Progenitor cell of endocrine pancreas (in vitro differentiated cells): Measurements from ENCODE around the gene DPPA2. TPM values are rescaled to one million over a fixed set of nuclear protein-coding genes. Genes with fewer than 3 reads are reported as not detected.

Experiments
- DNase-seq: peaks from one replicate; pipeline ENCODE4 v3.0.0; 2021; ENCODE audit warnings: low spot score; ENCODE audit not compliant: unreplicated experiment
- H3K27ac Mint-ChIP-seq: 2 replicates; pipeline ENCODE4 v1.8.0; 2021; ENCODE audit warnings: mild to moderate bottlenecking, moderate library complexity, mixed read lengths
- H3K27me3 Mint-ChIP-seq: 2 replicates; pipeline ENCODE4 v1.8.0; 2021; ENCODE audit warnings: mixed read lengths
- H3K36me3 Mint-ChIP-seq: 2 replicates; pipeline ENCODE4 v1.8.0; 2022; ENCODE audit warnings: mixed read lengths; ENCODE audit not compliant: insufficient read depth
- H3K4me1 Mint-ChIP-seq: 2 replicates; pipeline ENCODE4 v1.8.0; 2021; ENCODE audit warnings: low read depth, mixed read lengths
- H3K4me3 Mint-ChIP-seq: 2 replicates; pipeline ENCODE4 v1.8.0; 2021; ENCODE audit warnings: low read depth, mild to moderate bottlenecking, moderate library complexity, mixed read lengths
- H3K9me3 Mint-ChIP-seq: 2 replicates; pipeline ENCODE4 v1.8.0; 2021; ENCODE audit warnings: low read depth, mixed read lengths
- total RNA-seq: library from RNA; stranded (reverse); gene quantifications from 2 replicates; pipeline ENCODE4 v1.2.1, GENCODE V29; 2021
- TF ChIP-seq, protein P1 (sequence below): fragments of 200-600 bp; sonication (generic); IDR thresholded peaks from one replicate; pipeline ENCODE4 v1.5.0; 2021; ENCODE audit warnings: antibody characterized with exemption, mild to moderate bottlenecking; ENCODE audit not compliant: unreplicated experiment

DPPA2 gene
- total RNA-seq, 1 donor from 2014 or later = 0.69 TPM

DNA sequence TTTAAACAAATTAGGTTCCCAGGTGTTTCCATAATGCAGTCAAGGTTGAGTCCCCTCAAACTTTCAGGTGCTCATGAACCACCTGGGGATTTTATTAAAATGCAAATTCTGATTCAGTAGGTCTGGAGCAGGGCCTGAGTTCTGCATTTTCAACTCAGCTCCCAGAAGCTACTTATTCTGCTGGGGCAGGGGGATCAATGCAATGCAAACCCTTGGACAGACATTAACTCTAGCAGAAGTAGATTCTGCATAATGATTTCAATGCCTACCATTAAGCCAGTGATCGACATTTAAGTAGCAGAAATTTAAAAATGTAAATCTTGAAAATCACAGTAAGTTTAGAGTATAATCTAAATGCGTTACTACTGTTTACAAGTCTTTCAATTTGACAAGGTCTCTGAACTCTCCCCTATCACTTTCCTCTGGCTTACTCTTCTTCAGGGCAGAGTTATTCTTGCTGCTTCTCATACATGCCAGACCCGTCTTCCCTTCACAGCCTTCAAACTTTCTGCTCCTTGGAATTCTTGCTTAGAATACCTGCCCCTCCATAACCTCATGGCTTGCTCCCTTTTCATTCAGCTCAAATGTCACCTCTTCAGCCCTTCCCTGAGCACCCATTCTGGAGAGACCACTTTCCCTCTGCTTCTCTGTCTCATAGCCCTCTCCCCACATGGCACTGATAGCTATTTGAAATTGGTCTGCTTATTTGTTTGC, 40.3 kb upstream of the DPPA2 start:
- DNase-seq = no peak
- peaks cover 17% of the 10 kb centered on the region for H3K4me1 Mint-ChIP-seq
- no peaks in the 10 kb centered on the region for H3K9me3 Mint-ChIP-seq
- no peak overlapping the region for H3K27ac Mint-ChIP-seq
- H3K4me3 Mint-ChIP-seq = no peak overlapping the region
- TF ChIP-seq, protein P1, sequence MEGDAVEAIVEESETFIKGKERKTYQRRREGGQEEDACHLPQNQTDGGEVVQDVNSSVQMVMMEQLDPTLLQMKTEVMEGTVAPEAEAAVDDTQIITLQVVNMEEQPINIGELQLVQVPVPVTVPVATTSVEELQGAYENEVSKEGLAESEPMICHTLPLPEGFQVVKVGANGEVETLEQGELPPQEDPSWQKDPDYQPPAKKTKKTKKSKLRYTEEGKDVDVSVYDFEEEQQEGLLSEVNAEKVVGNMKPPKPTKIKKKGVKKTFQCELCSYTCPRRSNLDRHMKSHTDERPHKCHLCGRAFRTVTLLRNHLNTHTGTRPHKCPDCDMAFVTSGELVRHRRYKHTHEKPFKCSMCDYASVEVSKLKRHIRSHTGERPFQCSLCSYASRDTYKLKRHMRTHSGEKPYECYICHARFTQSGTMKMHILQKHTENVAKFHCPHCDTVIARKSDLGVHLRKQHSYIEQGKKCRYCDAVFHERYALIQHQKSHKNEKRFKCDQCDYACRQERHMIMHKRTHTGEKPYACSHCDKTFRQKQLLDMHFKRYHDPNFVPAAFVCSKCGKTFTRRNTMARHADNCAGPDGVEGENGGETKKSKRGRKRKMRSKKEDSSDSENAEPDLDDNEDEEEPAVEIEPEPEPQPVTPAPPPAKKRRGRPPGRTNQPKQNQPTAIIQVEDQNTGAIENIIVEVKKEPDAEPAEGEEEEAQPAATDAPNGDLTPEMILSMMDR = no peak
- peaks cover 8% of the 10 kb centered on the region for H3K27me3 Mint-ChIP-seq
- H3K36me3 Mint-ChIP-seq = no peaks in the 10 kb centered on the region

DNA sequence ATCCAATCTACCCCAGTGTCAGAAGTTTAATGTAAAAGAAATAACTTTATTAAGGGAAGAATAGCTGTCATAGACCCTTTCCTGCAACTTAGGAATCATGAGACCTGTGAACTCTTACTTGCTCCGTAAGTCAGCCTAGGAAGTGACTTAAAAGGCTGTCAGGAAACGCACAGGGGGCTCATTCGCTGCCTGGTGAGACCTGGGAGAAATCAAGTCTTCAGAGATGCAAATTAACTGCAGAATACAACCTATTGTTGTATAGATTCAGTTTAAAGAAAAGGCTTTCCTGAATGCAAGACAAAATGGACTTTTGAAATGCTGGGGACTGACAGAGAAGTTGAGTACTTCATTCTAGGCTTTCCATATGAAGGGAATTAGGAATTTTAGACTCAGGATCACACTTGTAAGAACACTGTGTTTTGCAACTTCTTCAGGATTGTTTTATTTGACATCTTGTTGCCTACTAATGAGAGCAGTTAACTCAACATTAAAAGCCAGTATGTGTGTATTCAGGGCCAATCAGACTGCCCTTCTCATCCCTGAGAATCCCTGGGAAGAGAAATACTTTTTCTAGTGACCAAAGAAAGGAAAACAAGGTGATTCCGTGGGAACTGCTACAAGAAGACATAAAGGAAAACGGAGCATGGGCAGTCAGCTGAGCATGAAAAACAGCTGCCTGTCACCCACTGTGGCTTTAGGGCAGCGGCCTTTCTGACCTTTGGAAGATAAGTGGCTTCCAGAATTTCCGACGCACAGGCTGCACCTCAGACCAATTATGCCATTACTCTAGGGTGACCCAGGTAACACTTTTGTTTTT, 39.5 kb upstream of the DPPA2 start:
- no peak overlapping the region for H3K27ac Mint-ChIP-seq
- no peaks in the 10 kb centered on the region for H3K9me3 Mint-ChIP-seq
- no peak for DNase-seq
- peaks cover 8% of the 10 kb centered on the region for H3K27me3 Mint-ChIP-seq
- H3K4me1 Mint-ChIP-seq = peaks cover 17% of the 10 kb centered on the region
- TF ChIP-seq, protein P1 = no peak
- no peaks in the 10 kb centered on the region for H3K36me3 Mint-ChIP-seq
- H3K4me3 Mint-ChIP-seq = no peak overlapping the region

DNA sequence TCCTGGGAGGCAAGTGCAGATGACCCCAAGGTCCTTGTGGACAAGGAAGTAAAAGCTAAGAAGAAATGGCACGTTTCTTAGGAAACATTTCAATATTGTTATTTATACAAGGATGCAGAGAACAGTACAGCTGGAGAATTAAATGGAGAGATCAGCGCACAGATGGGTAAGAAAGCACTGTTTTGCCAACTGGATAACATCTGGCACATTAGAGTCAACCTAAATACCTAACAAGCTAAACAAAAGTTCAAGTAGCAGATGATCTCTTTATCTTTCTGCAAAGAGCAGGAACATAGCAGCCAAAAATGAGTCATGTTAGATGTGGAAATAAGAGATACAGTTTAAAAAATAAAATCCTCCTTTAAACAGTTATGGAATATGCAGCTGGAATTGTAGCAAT, 36.7 kb upstream of the DPPA2 start:
- TF ChIP-seq, protein P1 = no peak
- H3K4me1 Mint-ChIP-seq = peaks cover 17% of the 10 kb centered on the region
- no peak for DNase-seq
- H3K27ac Mint-ChIP-seq = no peak overlapping the region
- peaks cover 8% of the 10 kb centered on the region for H3K27me3 Mint-ChIP-seq
- no peaks in the 10 kb centered on the region for H3K36me3 Mint-ChIP-seq
- H3K4me3 Mint-ChIP-seq = no peak overlapping the region
- H3K9me3 Mint-ChIP-seq = no peaks in the 10 kb centered on the region

DNA sequence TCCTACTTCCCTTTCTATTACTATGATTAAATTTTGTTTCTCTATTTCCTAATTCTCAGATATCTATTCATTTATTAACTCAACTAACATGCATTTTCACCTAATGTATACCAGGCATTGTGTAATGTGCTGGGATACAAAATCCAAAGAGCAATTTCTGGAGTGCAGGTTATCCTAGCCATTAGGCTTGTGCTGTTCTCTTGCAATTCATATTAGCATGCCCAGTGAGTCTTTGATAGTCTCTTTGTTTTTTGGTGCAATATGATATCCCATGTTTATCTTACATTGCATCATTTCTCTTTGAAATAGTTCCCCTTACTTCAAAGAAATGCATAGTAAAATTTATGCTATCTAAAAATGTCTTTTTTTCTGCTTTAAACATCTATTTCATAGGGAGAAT, 34.9 kb upstream of the DPPA2 start:
- Mint-ChIP-seq H3K27me3 (peaks cover 8% of the 10 kb centered on the region), H3K27ac (no peak overlapping the region), H3K9me3 (no peaks in the 10 kb centered on the region), H3K36me3 (no peaks in the 10 kb centered on the region), H3K4me3 (no peak overlapping the region), H3K4me1 (peaks cover 12% of the 10 kb centered on the region)
- DNase-seq = no peak
- TF ChIP-seq, protein P1 = no peak

DNA sequence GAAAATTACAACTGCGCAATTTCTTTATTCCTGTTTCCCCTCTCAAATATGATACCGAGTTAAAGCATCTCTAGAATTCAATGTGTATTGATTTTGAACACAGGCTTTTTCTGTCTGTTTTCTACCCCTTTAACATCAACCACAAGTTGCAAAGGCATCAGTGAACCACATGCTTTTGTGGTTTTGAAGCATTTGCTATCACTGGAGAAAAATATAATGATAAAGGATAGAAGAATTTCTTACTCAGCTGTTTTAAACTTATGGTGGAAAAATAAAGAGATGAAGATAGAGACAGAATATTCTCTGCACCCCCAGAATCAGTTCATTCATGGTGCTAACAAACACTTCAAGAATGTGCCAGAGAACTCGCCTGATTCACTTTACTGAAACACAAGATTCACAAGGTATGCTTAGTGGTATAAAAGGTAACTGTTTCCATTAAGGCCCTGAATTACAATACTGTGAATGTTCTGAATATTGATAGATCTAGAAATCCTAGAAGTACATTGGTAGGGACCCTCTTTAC, 30.5 kb upstream of the DPPA2 start:
- Mint-ChIP-seq H3K4me1 (no peaks in the 10 kb centered on the region), H3K27me3 (no peaks in the 10 kb centered on the region), H3K4me3 (no peak overlapping the region), H3K9me3 (peaks cover 3% of the 10 kb centered on the region), H3K27ac (no peak overlapping the region), H3K36me3 (no peaks in the 10 kb centered on the region)
- TF ChIP-seq, protein P1 = no peak
- DNase-seq = no peak
